ENCODE data around the gene BRAF. TPM values are rescaled to one million over a fixed set of nuclear protein-coding genes. Genes with fewer than 3 reads are reported as not detected.
"Not testable (repeated sequence)": the region's sequence is repeated elsewhere in the genome, so short reads cannot be mapped to it uniquely, and the experiment has no call there.

Gene BRAF
- total RNA-seq, 1 donor from 2014 or later, result 54.7 TPM

DNA sequence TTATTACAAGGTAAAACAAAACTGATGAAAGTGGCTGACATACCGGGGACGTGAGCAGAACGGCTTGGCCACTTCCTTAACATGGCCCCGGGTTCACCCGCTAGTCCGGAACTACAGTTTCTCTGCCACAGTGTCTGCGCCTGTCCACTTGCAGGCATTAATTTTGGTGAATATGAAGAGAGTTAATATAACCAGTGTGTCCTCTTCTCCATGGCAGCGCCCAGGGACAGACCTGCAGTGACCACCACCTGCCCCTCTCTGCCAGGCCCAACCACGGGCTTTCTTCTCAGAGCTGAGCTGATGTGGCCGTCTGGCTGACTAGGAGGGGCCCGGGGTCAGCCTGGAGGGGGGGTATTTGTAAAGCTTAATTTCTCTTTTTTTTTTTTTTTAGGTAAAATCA lies 229.3 kb downstream of the BRAF start:
- DNase-seq (ENCODE audit: low spot score), result no peak
- intact Hi-C loops (cut with DNase I), result no loop called here
- ATAC-seq, result no peak

GRCh38 chr7:140694592-140694991 lies 230.1 kb downstream of the BRAF start:
- intact Hi-C loops (cut with DNase I), result no loop called here
- no peak for ATAC-seq
- DNase-seq (ENCODE audit: low spot score), result no peak

DNA sequence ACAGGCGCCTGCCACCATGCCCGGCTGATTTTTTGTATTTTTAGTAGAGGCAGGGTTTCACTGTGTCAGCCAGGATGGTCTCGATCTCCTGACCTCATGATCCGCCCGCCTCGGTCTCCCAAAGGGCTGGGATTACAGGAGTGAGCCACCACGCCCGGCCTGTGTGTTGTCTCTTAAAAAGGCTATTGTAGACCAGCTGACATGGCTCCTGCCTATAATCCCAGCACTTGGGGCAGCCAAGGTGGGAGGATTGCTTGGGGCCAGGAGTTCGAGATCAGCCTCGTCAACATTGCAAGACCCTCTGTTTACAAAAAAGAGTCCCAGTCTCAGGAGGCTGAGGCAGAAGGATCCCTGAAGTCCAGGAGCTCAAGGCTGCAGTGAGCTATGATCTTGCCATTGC lies 230.9 kb downstream of the BRAF start:
- ATAC-seq; intact Hi-C loops (cut with DNase I); DNase-seq (ENCODE audit: low spot score): not testable (repeated sequence)

DNA sequence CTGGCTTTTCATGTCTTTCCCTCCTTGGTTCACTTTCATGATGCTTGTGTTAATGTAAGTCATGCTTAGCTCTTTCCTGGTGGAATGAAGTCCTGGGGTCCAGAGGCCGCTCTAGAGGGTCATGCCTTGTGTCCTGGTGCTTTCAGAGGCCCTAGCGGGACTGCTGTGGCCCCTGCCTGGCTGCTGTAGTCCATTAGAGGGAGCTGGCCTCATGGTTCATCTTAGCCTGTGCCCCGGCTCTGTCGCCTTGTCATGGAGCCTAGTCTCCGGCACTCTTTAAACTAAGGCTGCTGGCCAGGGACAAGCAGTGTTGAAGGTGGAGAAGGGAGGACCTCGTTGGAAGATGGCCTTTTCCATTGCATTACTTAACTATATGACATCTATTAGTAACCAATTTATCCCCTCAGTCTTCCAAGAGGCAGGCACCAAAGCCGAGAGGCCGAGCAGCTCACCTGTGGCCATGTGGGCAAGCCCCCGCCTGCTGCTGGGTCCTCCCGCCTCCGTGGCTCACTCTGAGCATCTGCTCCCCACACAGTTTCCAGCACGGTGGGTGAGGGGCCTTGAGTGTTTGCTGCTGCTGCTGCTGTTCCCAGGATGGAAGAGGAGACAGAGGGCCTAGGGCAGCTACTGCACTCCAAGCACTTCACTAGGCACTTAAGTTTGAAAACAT lies 233.2 kb downstream of the BRAF start:
- intact Hi-C loops (cut with DNase I), result no loop called here
- DNase-seq (ENCODE audit: low spot score), result no peak
- no peak for ATAC-seq

- intact Hi-C loops (cut with DNase I), result no loop called here
These were observed 235.3 kb downstream of the BRAF start for GRCh38 chr7:140689199-140690152.

GRCh38 chr7:140688341-140688740 lies 236.4 kb downstream of the BRAF start:
- DNase-seq (ENCODE audit: low spot score), result no peak
- ATAC-seq, result no peak
- intact Hi-C loops (cut with DNase I), result no loop called here

More at GRCh38 chr7:140689199-140690152, 235.3 kb downstream of the BRAF start:
- DNase-seq (ENCODE audit: low spot score) (no peak), ATAC-seq (no peak)

- ATAC-seq, result no peak
- intact Hi-C loops (cut with DNase I), result no loop called here
These were observed 237.8 kb downstream of the BRAF start for GRCh38 chr7:140686921-140687320.

DNA sequence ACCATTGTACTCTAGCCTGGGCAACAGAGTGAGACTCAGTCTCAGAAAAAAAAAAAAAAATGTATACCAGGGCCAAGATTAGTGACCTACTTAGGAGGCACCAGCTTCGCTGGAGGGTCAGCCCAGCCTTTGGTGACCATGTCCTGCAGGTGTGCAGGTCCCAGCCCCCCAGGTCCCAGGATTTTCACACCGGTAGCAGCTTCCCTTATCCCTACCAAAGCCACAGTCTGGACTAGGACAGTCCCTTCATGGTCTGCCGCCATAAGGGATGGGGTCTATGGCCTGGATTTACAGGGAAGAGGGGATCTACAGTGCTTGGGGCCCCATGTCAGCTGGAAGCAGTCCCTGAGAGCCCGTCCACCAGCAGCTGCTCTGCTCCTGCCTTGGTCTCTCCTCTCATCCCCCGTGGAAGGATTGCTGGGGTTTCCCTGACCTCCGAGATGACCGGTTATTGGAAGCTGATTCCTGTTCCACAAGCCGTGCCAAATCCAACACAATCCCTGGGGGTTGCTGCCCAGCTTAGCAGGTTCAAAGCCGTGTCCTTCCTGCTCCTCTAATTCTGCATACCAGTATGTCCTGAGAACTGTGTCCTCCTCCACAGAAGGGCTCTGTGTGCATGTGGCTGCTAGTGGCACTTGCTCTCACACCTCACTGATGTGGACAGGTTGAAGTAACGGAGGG lies 239.2 kb downstream of the BRAF start:
- no peak for DNase-seq (ENCODE audit: low spot score)
- intact Hi-C loops (cut with DNase I), result no loop called here
- no peak for ATAC-seq

More at GRCh38 chr7:140686921-140687320, 237.8 kb downstream of the BRAF start:
- no peak for DNase-seq (ENCODE audit: low spot score)

DNA sequence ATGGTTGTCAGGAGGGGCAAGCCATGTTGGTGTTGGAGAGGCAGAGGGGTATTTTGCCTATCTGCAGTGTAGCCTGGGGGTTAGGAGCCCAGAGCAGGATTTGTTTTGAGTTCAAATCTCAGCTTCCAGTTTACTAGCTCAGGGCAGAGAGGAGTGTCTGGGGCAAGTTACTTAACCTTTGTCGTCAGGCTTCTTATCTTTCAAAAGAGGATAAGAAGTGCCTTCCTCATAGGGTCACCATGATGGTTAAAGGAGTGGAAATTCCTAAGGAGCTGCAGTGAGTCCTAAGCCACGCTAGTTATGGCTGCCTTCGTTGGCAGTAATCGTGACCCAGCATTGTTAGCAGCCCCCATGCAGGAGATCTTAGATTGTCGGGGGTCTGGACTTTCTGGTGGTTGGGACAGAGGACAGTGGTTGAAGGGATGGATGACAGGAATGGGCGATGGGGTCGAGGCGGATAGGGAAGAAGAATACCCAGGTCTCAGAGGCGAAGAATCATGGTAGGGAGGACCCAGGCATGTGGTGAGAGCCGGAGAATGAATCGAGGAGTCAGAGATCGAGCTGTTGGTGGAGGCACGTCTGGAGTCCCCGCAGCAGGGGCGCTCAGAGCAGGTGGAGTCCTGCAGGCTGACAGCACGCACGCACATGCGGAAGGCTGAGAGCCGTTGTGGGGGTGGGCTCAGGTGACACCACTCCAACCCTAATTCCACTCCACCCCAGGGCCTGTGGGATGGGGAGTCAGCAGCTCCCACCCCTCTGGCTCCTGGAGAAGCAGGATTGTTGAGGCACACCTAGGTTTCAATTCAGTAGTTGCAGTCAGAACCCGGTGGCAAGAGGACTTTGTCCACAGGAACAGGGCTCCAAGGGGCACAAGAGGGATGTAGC lies 240.4 kb downstream of the BRAF start:
- ATAC-seq (no peak), DNase-seq (ENCODE audit: low spot score) (no peak)
- intact Hi-C loops (cut with DNase I), result no loop called here

- ATAC-seq (no peak), DNase-seq (ENCODE audit: low spot score) (no peak)
- intact Hi-C loops (cut with DNase I), result no loop called here
These were observed 241.1 kb downstream of the BRAF start for GRCh38 chr7:140683657-140684056.

DNA sequence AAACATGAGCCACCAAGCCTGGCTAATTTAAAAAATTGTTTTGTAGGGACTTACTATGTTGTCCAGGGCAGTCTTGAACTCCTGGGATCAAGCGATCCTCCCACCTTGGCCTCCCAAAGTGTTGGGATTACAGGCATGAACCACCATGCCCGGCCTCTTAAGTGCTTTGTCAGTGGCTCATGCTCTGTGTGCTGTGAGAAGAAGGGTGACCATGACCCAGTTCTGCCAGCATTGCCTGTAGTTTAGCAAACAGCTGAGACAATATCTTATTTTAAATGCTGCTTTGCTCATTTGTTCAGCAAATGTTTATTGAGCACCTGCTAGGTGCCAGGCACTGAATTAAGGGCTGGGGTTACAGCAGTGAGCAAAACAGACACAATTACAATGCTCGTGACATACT lies 243.0 kb downstream of the BRAF start:
- DNase-seq (ENCODE audit: low spot score), result no peak
- intact Hi-C loops (cut with DNase I), result no loop called here
- no peak for ATAC-seq

DNA sequence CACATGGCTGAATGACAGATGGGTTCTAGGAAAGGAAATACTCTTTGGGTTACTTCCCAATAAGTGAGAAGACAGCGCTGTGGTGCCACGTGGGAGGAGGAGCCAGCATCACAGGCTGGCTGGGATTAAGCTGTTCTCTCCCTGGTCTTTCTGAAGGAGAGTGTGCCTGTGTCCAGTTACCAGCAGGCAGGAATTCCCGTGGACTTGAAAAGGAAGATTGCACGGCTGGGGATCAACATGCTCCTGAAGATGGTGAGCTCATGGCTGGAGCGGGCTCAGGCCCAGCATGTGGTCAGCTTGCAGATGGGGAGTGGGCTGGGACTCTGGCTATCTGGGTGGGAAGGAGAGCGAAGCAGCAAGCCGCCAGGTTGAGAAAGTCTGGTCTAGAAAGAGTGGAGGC lies 243.8 kb downstream of the BRAF start:
- DNase-seq (ENCODE audit: low spot score) (no peak), ATAC-seq (no peak)
- intact Hi-C loops (cut with DNase I), result no loop called here

DNA sequence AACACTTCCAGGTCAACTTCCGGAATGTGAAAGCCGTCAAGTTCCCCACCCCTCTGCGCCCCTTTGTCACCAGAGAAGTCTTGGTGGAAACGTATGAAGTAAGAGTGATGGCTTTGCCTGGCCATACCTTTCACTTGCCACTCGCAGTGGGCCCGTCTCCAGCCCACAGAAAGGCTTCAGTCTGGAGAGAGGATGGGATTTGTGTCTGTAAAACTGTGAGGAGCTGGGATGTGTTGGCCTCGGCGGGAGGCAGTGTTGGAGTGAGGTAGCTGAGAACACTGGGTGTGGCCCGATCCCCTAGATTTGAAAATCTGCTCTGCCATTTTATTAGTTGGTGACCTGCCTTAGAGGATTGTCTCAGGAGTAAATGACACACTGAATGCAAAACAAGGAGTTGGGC lies 245.5 kb downstream of the BRAF start:
- DNase-seq (ENCODE audit: low spot score), result no peak
- intact Hi-C loops (cut with DNase I), result no loop called here
- no peak for ATAC-seq

- no peak for ATAC-seq
- intact Hi-C loops (cut with DNase I), result no loop called here
- no peak for DNase-seq (ENCODE audit: low spot score)
These were observed 246.0 kb downstream of the BRAF start for GRCh38 chr7:140678816-140679130.

DNA sequence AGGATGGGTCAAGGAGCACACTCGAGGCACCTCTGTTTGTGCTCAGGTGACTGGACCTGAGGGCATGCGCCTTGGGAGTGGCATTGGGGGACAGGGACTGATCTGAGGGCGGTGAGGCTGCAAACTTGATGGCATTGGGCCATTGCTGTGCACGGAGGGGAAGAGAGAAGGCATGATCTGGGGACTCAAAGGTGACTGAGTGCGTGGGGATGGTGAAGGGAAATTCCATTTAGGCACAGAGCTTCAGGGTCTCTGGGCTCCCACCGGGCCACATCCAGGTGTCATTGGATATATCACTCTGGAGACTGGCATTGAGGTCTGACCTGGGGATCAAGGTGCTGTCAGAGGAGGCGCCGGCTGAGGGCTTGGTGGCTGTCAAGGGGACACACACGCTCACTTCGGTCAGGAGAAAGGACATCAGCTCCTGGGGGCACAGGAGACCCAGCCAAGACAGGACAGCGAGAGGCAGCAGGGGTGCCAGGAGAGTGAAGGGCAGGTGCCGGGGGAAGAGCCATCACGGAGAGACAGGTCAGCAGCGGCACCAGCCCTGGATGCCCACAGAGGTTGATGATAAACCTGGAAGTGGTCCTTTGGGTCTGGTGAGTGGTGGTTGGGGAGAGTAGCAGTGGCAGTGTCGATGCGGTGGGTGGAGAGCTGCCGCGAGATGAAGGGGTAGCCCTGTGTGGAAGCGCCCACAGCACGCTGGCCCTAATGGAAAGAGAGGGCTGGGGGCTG lies 246.5 kb downstream of the BRAF start:
- ATAC-seq, result no peak
- peak; percentile 51 for DNase-seq (ENCODE audit: low spot score)
- intact Hi-C loops (cut with DNase I), result no loop called here

DNA sequence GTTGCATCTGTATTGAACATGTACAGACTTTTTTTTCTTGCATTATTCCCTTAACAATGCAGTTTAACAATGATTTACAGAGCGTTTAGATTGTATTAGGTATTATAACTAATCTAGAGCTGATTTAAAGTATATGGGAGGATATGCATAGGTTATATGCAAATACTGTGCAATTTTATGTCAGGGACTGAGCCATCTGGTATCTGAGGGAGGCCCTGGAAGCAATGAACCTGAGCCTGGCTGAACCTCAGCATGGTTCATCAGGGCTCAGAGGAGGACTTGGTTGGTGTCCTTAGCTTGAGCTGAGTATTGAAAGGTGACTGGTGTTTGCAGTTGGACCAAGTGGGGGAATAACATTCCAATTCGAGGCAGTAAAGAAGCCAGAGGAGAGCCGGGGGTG lies 247.2 kb downstream of the BRAF start:
- intact Hi-C loops (cut with DNase I), result no loop called here
- DNase-seq (ENCODE audit: low spot score), result no peak
- no peak for ATAC-seq

DNA sequence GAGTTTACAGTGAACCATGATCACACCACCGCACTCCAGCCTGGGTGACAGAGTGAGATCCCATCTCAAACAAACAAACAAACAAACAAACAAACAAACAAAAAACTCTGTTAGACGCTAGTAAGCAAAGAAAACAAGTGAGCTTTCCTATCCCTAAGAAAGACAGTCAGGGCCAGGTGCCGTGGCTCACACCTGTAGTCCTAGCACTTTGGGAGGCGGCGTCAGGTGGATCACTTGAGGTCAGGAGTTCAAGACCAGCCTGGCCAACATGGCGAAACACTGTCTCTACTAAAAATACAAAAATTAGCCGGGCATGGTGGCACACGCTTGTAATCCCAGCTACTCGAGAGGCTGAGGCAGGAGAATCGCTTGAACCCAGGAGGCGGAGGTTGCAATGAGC lies 247.8 kb downstream of the BRAF start:
- intact Hi-C loops (cut with DNase I); DNase-seq (ENCODE audit: low spot score); ATAC-seq: not testable (repeated sequence)

- intact Hi-C loops (cut with DNase I), result no loop called here
- DNase-seq (ENCODE audit: low spot score) (no peak), ATAC-seq (no peak)
These were observed 248.4 kb downstream of the BRAF start for GRCh38 chr7:140676306-140676705.
